ENCODE data around the gene DKKL1.

The DKKL1 gene

GRCh38 chr19:49390131-49390928 is 26.7 kb downstream of the DKKL1 start:
- TF ChIP-seq PATZ1 (CRISPR knock-in tag; IDR thresholded peaks at IDR 0.05; ENCODE audit: borderline replicate concordance) (no peak), ZFP30 (CRISPR knock-in tag; IDR thresholded peaks at IDR 0.05) (no peak), RARB (CRISPR knock-in tag; IDR thresholded peaks at IDR 0.05) (no peak), SNAI2 (CRISPR knock-in tag; IDR thresholded peaks at IDR 0.05) (no peak), ZC3H10 (CRISPR knock-in tag; IDR thresholded peaks at IDR 0.05) (no peak)
- ATAC-seq: no peak

GRCh38 chr19:49390929-49391359 is 27.3 kb downstream of the DKKL1 start:
- no peak for TF ChIP-seq PATZ1 (CRISPR knock-in tag; IDR thresholded peaks at IDR 0.05; ENCODE audit: borderline replicate concordance)
- no peak for TF ChIP-seq TOX (CRISPR knock-in tag; IDR thresholded peaks at IDR 0.05; ENCODE audit: borderline replicate concordance)
- TF ChIP-seq CSDC2 (CRISPR knock-in tag; IDR thresholded peaks at IDR 0.05): no peak
- no peak for TF ChIP-seq ZNF565 (CRISPR knock-in tag; conservative IDR thresholded peaks at IDR 0.05; ENCODE audit: low read depth)
- no peak for TF ChIP-seq ZNF8 (CRISPR knock-in tag; IDR thresholded peaks at IDR 0.05)
- no peak for TF ChIP-seq POU6F1 (CRISPR knock-in tag; IDR thresholded peaks at IDR 0.05; ENCODE audit: borderline replicate concordance, low read depth)
- TF ChIP-seq RARB (CRISPR knock-in tag; IDR thresholded peaks at IDR 0.05): no peak
- TF ChIP-seq ZNF70 (CRISPR knock-in tag; IDR thresholded peaks at IDR 0.05): no peak
- TF ChIP-seq ARNTL (CRISPR knock-in tag; IDR thresholded peaks at IDR 0.05; ENCODE audit: borderline replicate concordance, low read depth): no peak
- TF ChIP-seq ZFP3 (CRISPR knock-in tag; IDR thresholded peaks at IDR 0.05): no peak
- TF ChIP-seq TCF4 (CRISPR knock-in tag; IDR thresholded peaks at IDR 0.05; ENCODE audit: borderline replicate concordance): no peak
- TF ChIP-seq TSHZ2 (CRISPR knock-in tag; IDR thresholded peaks at IDR 0.05): no peak
- no peak for TF ChIP-seq CSRNP3 (CRISPR knock-in tag; IDR thresholded peaks at IDR 0.05)
- TF ChIP-seq ESRRG (CRISPR knock-in tag; IDR thresholded peaks at IDR 0.05): no peak
- no peak for TF ChIP-seq CREB5 (CRISPR knock-in tag; IDR thresholded peaks at IDR 0.05; ENCODE audit: low read depth)
- TF ChIP-seq GLIS3 (CRISPR knock-in tag; IDR thresholded peaks at IDR 0.05): no peak
- TF ChIP-seq SNAI2 (CRISPR knock-in tag; IDR thresholded peaks at IDR 0.05): no peak
- ATAC-seq: no peak; the same call in 1 of the 3 replicates
